GM18873 (cell line): ENCODE data around the gene MYRIP.

Experiments
- ATAC-seq: cut with Tn5 transposase; IDR thresholded peaks from one replicate; pipeline ENCODE4 v1.9.1; 2021; ENCODE audit warnings: mild to moderate bottlenecking, moderate library complexity, moderate number of reproducible peaks; ENCODE audit not compliant: unreplicated experiment, low FRiP score

The MYRIP gene

GRCh38 chr3:40304352-40304751 lies 494.9 kb downstream of the MYRIP start:
- no peak for ATAC-seq

- ATAC-seq: no peak
These were observed 496.9 kb downstream of the MYRIP start for GRCh38 chr3:40306336-40306735.

- no peak for ATAC-seq
These were observed 497.8 kb downstream of the MYRIP start for GRCh38 chr3:40307176-40307575.

- ATAC-seq: no peak
These were observed 499.5 kb downstream of the MYRIP start for GRCh38 chr3:40308725-40309417.

- peak; percentile 95 for ATAC-seq
These were observed 500.1 kb downstream of the MYRIP start, which contains the start of gene EIF1B for GRCh38 chr3:40309418-40309924. TSS of gene EIF1B (plus strand) at chr3:40309707. CDS start at chr3:40309942, 235 bp downstream.
